ENCODE data around the gene SMARCD1. TPM values are rescaled to one million over a fixed set of nuclear protein-coding genes. Genes with fewer than 3 reads are reported as not detected.

Gene SMARCD1
- total RNA-seq, 1 experiment from 2014 or later = 152 TPM

DNA sequence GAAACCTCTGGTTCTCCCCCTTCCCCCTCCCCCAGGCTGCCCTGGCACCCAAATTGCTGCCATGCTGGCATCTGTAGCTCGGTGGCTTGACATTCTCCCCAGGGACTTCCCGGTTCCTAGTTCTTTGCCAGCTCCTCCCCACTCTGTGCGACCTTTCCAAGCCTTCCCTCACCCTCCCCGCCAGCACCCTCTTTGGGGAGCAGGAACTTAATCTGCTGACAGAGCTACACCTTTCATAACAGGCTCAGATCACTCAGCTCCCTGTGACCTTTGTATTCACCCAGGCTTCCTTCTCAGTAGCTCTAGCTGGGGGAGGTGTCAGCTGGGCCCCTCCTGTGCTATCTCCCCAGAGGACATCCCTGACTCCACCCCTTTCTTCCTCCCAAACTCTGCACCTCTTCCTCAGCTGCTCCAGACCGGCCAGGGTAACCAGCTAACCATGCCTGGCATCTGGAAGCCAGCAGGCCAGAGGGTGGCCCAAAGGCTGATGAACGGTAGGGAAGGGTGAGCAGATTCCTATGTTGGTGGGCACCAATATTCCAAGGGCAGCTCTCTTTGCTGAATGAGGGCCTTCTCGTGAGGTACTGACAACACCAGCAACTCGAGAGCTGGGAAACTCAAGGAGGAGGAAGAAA lies 25.1 kb downstream of the SMARCD1 start:
- Histone ChIP-seq H3K56ac (ENCODE audit: insufficient read length, low read depth, low read length) (no peak overlapping the region), H3K27me3 (ENCODE audit: insufficient read depth, low read length) (no peaks in the 10 kb centered on the region), H2BK12ac (ENCODE audit: insufficient read length, low read depth, low read length) (no peak overlapping the region), H2BK20ac (ENCODE audit: low read depth, low read length, poor library complexity, severe bottlenecking) (no peak overlapping the region), H3K9me3 (ENCODE audit: control insufficient read depth, low read depth, low read length) (no peaks in the 10 kb centered on the region), H3K23me2 (ENCODE audit: insufficient read length, low read depth, low read length, poor library complexity, severe bottlenecking) (peaks cover 3% of the 10 kb centered on the region), H3K4ac (ENCODE audit: low read depth, low read length) (no peak overlapping the region), H2BK120ac (ENCODE audit: low read depth, low read length, poor library complexity, severe bottlenecking) (no peak overlapping the region), H3K79me1 (ENCODE audit: insufficient read depth, low read depth, low read length, poor library complexity, severe bottlenecking) (no peaks in the 10 kb centered on the region), H4K8ac (replicated peaks; ENCODE audit: insufficient read length, low read depth, low read length) (no peak overlapping the region), H3K4me2 (ENCODE audit: insufficient read depth, insufficient read length, low read length) (no peak overlapping the region), H3K23ac (ENCODE audit: insufficient read length, low read depth, low read length) (no peak overlapping the region), H3K27ac (ENCODE audit: insufficient read length, low read depth, low read length) (no peak overlapping the region), H3K4me1 (ENCODE audit: insufficient read depth, low read length) (peaks cover 10% of the 10 kb centered on the region; the same call in 1 of the 2 replicates), H4K20me1 (ENCODE audit: control insufficient read depth, insufficient read depth, insufficient read length) (no peaks in the 10 kb centered on the region), H3K14ac (ENCODE audit: insufficient read depth, low read length) (no peak overlapping the region), H4K5ac (ENCODE audit: insufficient read length, low read depth, low read length) (no peak overlapping the region), H3T11ph (ENCODE audit: low read length) (no peak overlapping the region), H2AK5ac (ENCODE audit: insufficient read length, low read length) (no peak overlapping the region), H2BK5ac (ENCODE audit: insufficient read length, low read length) (no peak overlapping the region), H2BK15ac (ENCODE audit: low read depth, low read length) (no peak overlapping the region), H3K18ac (ENCODE audit: insufficient read length, low read depth, low read length) (no peak overlapping the region), H3K9ac (ENCODE audit: extremely low read depth, insufficient read length, low read length) (no peak overlapping the region), H4K91ac (ENCODE audit: insufficient read length, low read depth, low read length) (no peak overlapping the region), H3K79me2 (ENCODE audit: insufficient read depth, low read length) (no peaks in the 10 kb centered on the region), H2AFZ (ENCODE audit: low read length) (no peak overlapping the region)
- Mint-ChIP-seq H3K36me3 (ENCODE audit: insufficient read depth in 1 of 3, low read depth in 3 of 3) (no peaks in the 10 kb centered on the region; a peak in 1 of 7 replicates), H3K27ac (peak overlapping the region in 2 of 3 experiments; percentile 70 to 93; a peak in 3 of 7 replicates), H3K27me3 (ENCODE audit: low read depth) (no peaks in the 10 kb centered on the region; the same call in 1 of the 2 replicates), H3K9me3 (no peaks in the 10 kb centered on the region), H3K4me1 (peaks cover 15 to 26% of the 10 kb centered on the region in 2 experiments), H3K4me3 (peak overlapping the region; percentile 36 to 60; a peak in 3 of 5 replicates)
- TF ChIP-seq, protein P1, sequence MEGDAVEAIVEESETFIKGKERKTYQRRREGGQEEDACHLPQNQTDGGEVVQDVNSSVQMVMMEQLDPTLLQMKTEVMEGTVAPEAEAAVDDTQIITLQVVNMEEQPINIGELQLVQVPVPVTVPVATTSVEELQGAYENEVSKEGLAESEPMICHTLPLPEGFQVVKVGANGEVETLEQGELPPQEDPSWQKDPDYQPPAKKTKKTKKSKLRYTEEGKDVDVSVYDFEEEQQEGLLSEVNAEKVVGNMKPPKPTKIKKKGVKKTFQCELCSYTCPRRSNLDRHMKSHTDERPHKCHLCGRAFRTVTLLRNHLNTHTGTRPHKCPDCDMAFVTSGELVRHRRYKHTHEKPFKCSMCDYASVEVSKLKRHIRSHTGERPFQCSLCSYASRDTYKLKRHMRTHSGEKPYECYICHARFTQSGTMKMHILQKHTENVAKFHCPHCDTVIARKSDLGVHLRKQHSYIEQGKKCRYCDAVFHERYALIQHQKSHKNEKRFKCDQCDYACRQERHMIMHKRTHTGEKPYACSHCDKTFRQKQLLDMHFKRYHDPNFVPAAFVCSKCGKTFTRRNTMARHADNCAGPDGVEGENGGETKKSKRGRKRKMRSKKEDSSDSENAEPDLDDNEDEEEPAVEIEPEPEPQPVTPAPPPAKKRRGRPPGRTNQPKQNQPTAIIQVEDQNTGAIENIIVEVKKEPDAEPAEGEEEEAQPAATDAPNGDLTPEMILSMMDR (conservative IDR thresholded peaks at IDR 0.05) = no peak
- WGBS (ENCODE audit: extremely low coverage, insufficient read length, low lambda C conversion rate) = no CpG with 5 or more reads among the region's 8 CpGs
- DNase-seq = no peak

Data from H9 (cell line).